ENCODE data around the gene KICS2.

GRCh38 chr12:64258576-64258975, 36.5 kb upstream of the KICS2 start:
- TF ChIP-seq CTCF (IDR thresholded peaks at IDR 0.05) = no peak
- TF ChIP-seq EP300 (IDR thresholded peaks at IDR 0.05) = no peak
- no peak for TF ChIP-seq POLR2A (IDR thresholded peaks at IDR 0.05)

Data from upper lobe of left lung (tissue), 4 donors.